HG02938 (cell line): ENCODE data around the gene FTO.

Experiments used
- ATAC-seq: cut with Tn5 transposase; IDR thresholded peaks from one replicate; pipeline ENCODE4 v1.9.1; 2021; ENCODE audit warnings: mild to moderate bottlenecking, moderate library complexity; ENCODE audit not compliant: unreplicated experiment

FTO gene

GRCh38 chr16:54102888-54103866 lies 399.2 kb downstream of the FTO start:
- no peak for ATAC-seq

- ATAC-seq, result no peak
These were observed 402.1 kb downstream of the FTO start for GRCh38 chr16:54106057-54106456.

GRCh38 chr16:54107583-54108202 lies 403.7 kb downstream of the FTO start:
- no peak for ATAC-seq

- ATAC-seq, result no peak
These were observed 406.3 kb downstream of the FTO start for GRCh38 chr16:54110016-54110981.

- no peak for ATAC-seq
These were observed 408.7 kb downstream of the FTO start for GRCh38 chr16:54112451-54113206.

GRCh38 chr16:54115558-54115957 lies 411.6 kb downstream of the FTO start:
- ATAC-seq, result no peak

- ATAC-seq, result no peak
These were observed 412.2 kb downstream of the FTO start for GRCh38 chr16:54116124-54116655.

- ATAC-seq, result no peak
These were observed 414.9 kb downstream of the FTO start for GRCh38 chr16:54118846-54119245.

- no peak for ATAC-seq
These were observed 417.0 kb downstream of the FTO start for GRCh38 chr16:54120846-54121480.

- ATAC-seq, result no peak
These were observed 417.8 kb downstream of the FTO start for GRCh38 chr16:54121539-54122295.

- no peak for ATAC-seq
These were observed 419.8 kb downstream of the FTO start for GRCh38 chr16:54123766-54124165.

GRCh38 chr16:54125751-54126655 lies 422.0 kb downstream of the FTO start:
- ATAC-seq, result no peak

GRCh38 chr16:54126907-54127306 lies 423.0 kb downstream of the FTO start:
- no peak for ATAC-seq

- no peak for ATAC-seq
These were observed 424.8 kb downstream of the FTO start for GRCh38 chr16:54128629-54129234.

- ATAC-seq, result no peak
These were observed 425.9 kb downstream of the FTO start for GRCh38 chr16:54129810-54130209.

GRCh38 chr16:54135361-54136275 lies 431.7 kb downstream of the FTO start:
- ATAC-seq, result no peak
